GM23248 (cell line): ENCODE data around the gene CA11. TPM values are rescaled to one million over a fixed set of nuclear protein-coding genes. Genes with fewer than 3 reads are reported as not detected.
A peak's percentile ranks its signal among the peaks of the same experiment; 100 is the strongest.

ENCODE experiments used
- DNase-seq: peaks from one replicate; pipeline ENCODE4 v3.0.0-alpha.2; 2015
- H2AFZ ChIP-seq: fragments of 200-600 bp; sonication (generic); 2 replicates; pipeline ENCODE4 v1.6.1; 2016; ENCODE audit warnings: antibody characterized with exemption
- H3F3A ChIP-seq: fragments of 200-600 bp; sonication (generic); 2 replicates; pipeline ENCODE4 v1.6.1; 2016; ENCODE audit warnings: mild to moderate bottlenecking, antibody characterized with exemption, mixed run types; ENCODE audit not compliant: insufficient read depth
- H3K27ac ChIP-seq: fragments of 200-600 bp; sonication (generic); 2 replicates; pipeline ENCODE4 v1.5.1; 2016; ENCODE audit warnings: mild to moderate bottlenecking
- H3K27me3 ChIP-seq: fragments of 200-600 bp; sonication (generic); replicated peaks from 2 replicates; pipeline ENCODE4 v1.6.1; 2016; ENCODE audit warnings: mild to moderate bottlenecking; ENCODE audit not compliant: insufficient read depth
- H3K36me3 ChIP-seq: fragments of 200-600 bp; sonication (generic); 2 replicates; pipeline ENCODE4 v1.6.1; 2016; ENCODE audit warnings: low read depth, mild to moderate bottlenecking
- H3K4me1 ChIP-seq: fragments of 200-600 bp; sonication (generic); 2 replicates; pipeline ENCODE4 v1.6.1; 2016; ENCODE audit warnings: mild to moderate bottlenecking; ENCODE audit not compliant: insufficient read depth
- H3K4me2 ChIP-seq: fragments of 200-600 bp; sonication (generic); one replicate; pipeline ENCODE4 v1.6.1; 2016; ENCODE audit warnings: mild to moderate bottlenecking; ENCODE audit not compliant: unreplicated experiment
- H3K4me3 ChIP-seq: fragments of 200-600 bp; sonication (generic); 2 replicates; pipeline ENCODE4 v1.5.1; 2016; ENCODE audit warnings: mild to moderate bottlenecking
- H3K79me2 ChIP-seq: fragments of 200-600 bp; sonication (generic); 2 replicates; pipeline ENCODE4 v1.6.1; 2016; ENCODE audit warnings: mild to moderate bottlenecking; ENCODE audit not compliant: insufficient read depth
- H3K9ac ChIP-seq: fragments of 200-600 bp; sonication (generic); 2 replicates; pipeline ENCODE4 v1.6.1; 2016; ENCODE audit warnings: mild to moderate bottlenecking
- H3K9me2 ChIP-seq: fragments of 200-600 bp; sonication (generic); 2 replicates; pipeline ENCODE4 v1.6.1; 2016; ENCODE audit warnings: mixed run types, mild to moderate bottlenecking, moderate library complexity; ENCODE audit not compliant: insufficient read depth
- H3K9me3 ChIP-seq: fragments of 200-600 bp; sonication (generic); one replicate; pipeline ENCODE4 v1.6.1; 2017; ENCODE audit warnings: low read depth
- H4K20me1 ChIP-seq: fragments of 200-600 bp; sonication (generic); 2 replicates; pipeline ENCODE4 v1.6.0; 2016; ENCODE audit not compliant: insufficient read depth
- EZH2 ChIP-seq: fragments of 200-600 bp; sonication (generic); IDR thresholded peaks from 2 replicates; pipeline ENCODE4 v1.6.1; 2018; ENCODE audit warnings: antibody characterized with exemption, mild to moderate bottlenecking; ENCODE audit not compliant: insufficient read depth, poor library complexity, severe bottlenecking
- EZH2phosphoT487 ChIP-seq: fragments of 200-600 bp; sonication (generic); IDR thresholded peaks from 2 replicates; pipeline ENCODE4 v1.6.1; 2018; ENCODE audit warnings: antibody characterized with exemption, moderate library complexity, mild to moderate bottlenecking, low read depth; ENCODE audit not compliant: insufficient read depth
- WGBS, 2 experiments: methylation state at CpG; one replicate each; pipeline ENCODE4 v1.1.6; 2015 to 2017; ENCODE audit warnings: low lambda C conversion rate in 2 of 2, low coverage in 1 of 2; ENCODE audit errors: missing lambda C conversion rate in 2 of 2; 5-methylcytosine and 5-hydroxymethylcytosine counted together
- in situ Hi-C: fragments of 300-500 bp; cut with MboI; formaldehyde crosslinking; loops from 2 replicates; pipeline ENCODE4 v1.15.0; 2020
- polyA plus RNA-seq: library from polyadenylated mRNA; unstranded; fragments of >200 nt; fragmentation: Nextera tagmentation; extraction: Ambion mirVana; gene quantifications from 2 replicates; pipeline ENCODE4 v1.2.1, GENCODE V29; 2016
- total RNA-seq: library from RNA; depleted of rRNA; stranded (reverse); fragments of >200 nt; shearing (Covaris generic); gene quantifications from 2 replicates; pipeline ENCODE4 v1.2.3, GENCODE V29; 2014

The CA11 gene
- total and polyA plus RNA-seq, 2 experiments from 2014 or later = 1.1 to 2.7 TPM

DNA sequence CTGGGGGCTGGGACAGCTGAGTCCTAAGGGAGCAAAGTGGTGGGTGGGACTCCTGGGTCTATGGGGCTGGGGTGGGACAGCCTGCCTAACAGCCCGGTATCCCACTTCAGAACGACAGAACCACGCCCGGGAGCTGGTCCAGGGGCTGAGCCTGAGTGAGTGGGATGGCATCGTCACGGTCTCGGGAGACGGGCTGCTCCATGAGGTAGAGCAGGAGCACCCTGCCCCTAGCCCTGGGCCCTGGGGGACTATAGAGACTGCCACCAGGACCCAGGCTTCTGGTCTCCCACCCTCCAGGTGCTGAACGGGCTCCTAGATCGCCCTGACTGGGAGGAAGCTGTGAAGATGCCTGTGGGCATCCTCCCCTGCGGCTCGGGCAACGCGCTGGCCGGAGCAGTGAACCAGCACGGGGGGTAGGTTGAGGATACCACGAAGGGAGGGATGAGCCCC lies 18.1 kb downstream of the CA11 start:
- in situ Hi-C loops = no loop called here

GRCh38 chr19:48627201-48627864 lies 18.7 kb downstream of the CA11 start:
- H3K9ac ChIP-seq = no peak overlapping the region
- no peak overlapping the region for H3K27ac ChIP-seq
- DNase-seq = no peak
- H3K36me3 ChIP-seq = no peaks in the 10 kb centered on the region
- H3K27me3 ChIP-seq = no peaks in the 10 kb centered on the region
- H4K20me1 ChIP-seq = no peaks in the 10 kb centered on the region
- no peaks in the 10 kb centered on the region for H3K79me2 ChIP-seq
- H3K9me3 ChIP-seq = no peaks in the 10 kb centered on the region
- H3K4me2 ChIP-seq = no peak overlapping the region
- H3K4me3 ChIP-seq = no peak overlapping the region
- peaks cover 2% of the 10 kb centered on the region for H3F3A ChIP-seq
- TF ChIP-seq EZH2phosphoT487 = no peak
- TF ChIP-seq EZH2 = no peak
- no peaks in the 10 kb centered on the region for H3K9me2 ChIP-seq
- H2AFZ ChIP-seq = no peak overlapping the region
- H3K4me1 ChIP-seq = peaks cover 7% of the 10 kb centered on the region
- 90 to 94% methylated on average over 6 of the region's 6 CpGs for WGBS, 2 experiments
- in situ Hi-C loops = no loop called here

More for the DNA sequence above, 18.1 kb downstream of the CA11 start:
- H3K9me3 ChIP-seq = no peaks in the 10 kb centered on the region
- H4K20me1 ChIP-seq = no peaks in the 10 kb centered on the region
- peaks cover 12% of the 10 kb centered on the region for H3K4me1 ChIP-seq
- no peak overlapping the region for H3K4me2 ChIP-seq
- no peaks in the 10 kb centered on the region for H3K79me2 ChIP-seq
- no peak overlapping the region for H2AFZ ChIP-seq
- H3K4me3 ChIP-seq = no peak overlapping the region
- H3F3A ChIP-seq = peaks cover 6% of the 10 kb centered on the region
- no peaks in the 10 kb centered on the region for H3K9me2 ChIP-seq
- TF ChIP-seq EZH2 (no peak), EZH2phosphoT487 (no peak)
- no peak overlapping the region for H3K27ac ChIP-seq
- WGBS, 2 experiments = 77 to 79% methylated on average over 17 of the region's 17 CpGs
- no peak overlapping the region for H3K9ac ChIP-seq
- no peak for DNase-seq
- no peaks in the 10 kb centered on the region for H3K27me3 ChIP-seq
- no peaks in the 10 kb centered on the region for H3K36me3 ChIP-seq

DNA sequence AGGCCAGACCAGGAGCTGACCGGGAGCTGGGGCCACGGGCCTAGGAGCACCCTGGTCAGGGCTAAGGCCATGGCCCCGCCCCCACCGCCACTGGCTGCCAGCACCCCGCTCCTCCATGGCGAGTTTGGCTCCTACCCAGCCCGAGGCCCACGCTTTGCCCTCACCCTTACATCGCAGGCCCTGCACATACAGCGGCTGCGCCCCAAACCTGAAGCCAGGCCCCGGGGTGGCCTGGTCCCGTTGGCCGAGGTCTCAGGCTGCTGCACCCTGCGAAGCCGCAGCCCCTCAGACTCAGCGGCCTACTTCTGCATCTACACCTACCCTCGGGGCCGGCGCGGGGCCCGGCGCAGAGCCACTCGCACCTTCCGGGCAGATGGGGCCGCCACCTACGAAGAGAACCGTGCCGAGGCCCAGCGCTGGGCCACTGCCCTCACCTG lies 20.1 kb downstream of the CA11 start:
- Histone ChIP-seq H3K9me2 (no peaks in the 10 kb centered on the region), H3K9ac (no peak overlapping the region), H3K9me3 (no peaks in the 10 kb centered on the region), H3K27me3 (no peaks in the 10 kb centered on the region), H3K4me1 (peaks cover 7% of the 10 kb centered on the region), H3K36me3 (no peaks in the 10 kb centered on the region), H3F3A (no peaks in the 10 kb centered on the region), H3K79me2 (peaks cover 8% of the 10 kb centered on the region), H2AFZ (no peak overlapping the region), H4K20me1 (no peaks in the 10 kb centered on the region), H3K4me2 (no peak overlapping the region), H3K27ac (no peak overlapping the region), H3K4me3 (no peak overlapping the region)
- TF ChIP-seq EZH2phosphoT487 = no peak
- TF ChIP-seq EZH2 = no peak
- WGBS, 2 experiments = 95 to 100% methylated on average over 9 to 30 of the region's 30 CpGs
- in situ Hi-C loops = no loop called here
- no peak for DNase-seq

GRCh38 chr19:48624791-48625723 lies 20.9 kb downstream of the CA11 start:
- H3K9ac ChIP-seq = peak overlapping the region; percentile 75
- no peaks in the 10 kb centered on the region for H3K9me3 ChIP-seq
- H3K36me3 ChIP-seq = no peaks in the 10 kb centered on the region
- no peaks in the 10 kb centered on the region for H3K27me3 ChIP-seq
- peak overlapping the region; percentile 63 for H3K4me3 ChIP-seq
- peak overlapping the region; percentile 71 for H3K4me2 ChIP-seq
- no peaks in the 10 kb centered on the region for H3K9me2 ChIP-seq
- H4K20me1 ChIP-seq = no peaks in the 10 kb centered on the region
- peaks cover 16% of the 10 kb centered on the region for H3K79me2 ChIP-seq
- H2AFZ ChIP-seq = no peak overlapping the region
- in situ Hi-C loops = no loop called here
- no peak overlapping the region for H3K27ac ChIP-seq
- DNase-seq = no peak
- H3F3A ChIP-seq = no peaks in the 10 kb centered on the region
- no peak for TF ChIP-seq EZH2phosphoT487
- TF ChIP-seq EZH2 = no peak
- H3K4me1 ChIP-seq = peaks cover 10% of the 10 kb centered on the region
- WGBS, 2 experiments = 64 to 67% methylated on average over 21 to 24 of the region's 24 CpGs
